ENCODE data around the gene GPC5.

Gene GPC5

GRCh38 chr13:91909617-91910016 lies 511.2 kb downstream of the GPC5 start:
- POLR2A ChIA-PET, result no interaction called here
- CTCF ChIA-PET, result no interaction called here

GRCh38 chr13:91922969-91923592 lies 524.7 kb downstream of the GPC5 start:
- POLR2A ChIA-PET, result no interaction called here

More at GRCh38 chr13:91909617-91910016, 511.2 kb downstream of the GPC5 start:
- no peak overlapping the region for H3K27ac ChIP-seq (ENCODE audit: extremely low read depth, low read depth, low read length)
- no peak overlapping the region for H3K4me3 ChIP-seq (ENCODE audit: low read depth, low read length)
- no peak for TF ChIP-seq ZNF10 (tag by site-specific recombination; IDR thresholded peaks at IDR 0.05)
- TF ChIP-seq ZNF133 (tag by site-specific recombination; IDR thresholded peaks at IDR 0.05), result no peak
- no peak for TF ChIP-seq IKZF3 (tag by site-specific recombination; IDR thresholded peaks at IDR 0.05)
- H3K36me3 ChIP-seq (ENCODE audit: control insufficient read depth in 2 of 2, insufficient read depth in 1 of 2, low read length in 2 of 2), result no peaks in the 10 kb centered on the region
- H3K4me1 ChIP-seq (ENCODE audit: control insufficient read depth, insufficient read depth, low read length), result no peaks in the 10 kb centered on the region
- H3K9me3 ChIP-seq (ENCODE audit: control insufficient read depth, insufficient read depth, low read depth, low read length), result no peaks in the 10 kb centered on the region

More at GRCh38 chr13:91922969-91923592, 524.7 kb downstream of the GPC5 start:
- Histone ChIP-seq H3K4me3 (ENCODE audit: low read depth, low read length) (no peak overlapping the region), H3K4me1 (ENCODE audit: control insufficient read depth, insufficient read depth, low read length) (no peaks in the 10 kb centered on the region), H3K27ac (ENCODE audit: extremely low read depth, low read depth, low read length) (no peak overlapping the region), H3K9me3 (ENCODE audit: control insufficient read depth, insufficient read depth, low read depth, low read length) (no peaks in the 10 kb centered on the region), H3K36me3 (ENCODE audit: control insufficient read depth in 2 of 2, insufficient read depth in 1 of 2, low read length in 2 of 2) (no peaks in the 10 kb centered on the region)
- CTCF ChIA-PET, result interaction anchor here (0.6 kb wide), 1 partner anchor 612 kb away, joined by 3 read pairs; no protein-coding TSS in a partner anchor
- TF ChIP-seq ZNF529 (tag by site-specific recombination; IDR thresholded peaks at IDR 0.05; ENCODE audit: insufficient replicate concordance), result no peak
- TF ChIP-seq ZNF239 (tag by site-specific recombination; IDR thresholded peaks at IDR 0.05), result no peak
- TF ChIP-seq ZNF114 (tag by site-specific recombination; IDR thresholded peaks at IDR 0.05), result no peak
- TF ChIP-seq PATZ1 (tag by site-specific recombination; IDR thresholded peaks at IDR 0.05), result no peak
- TF ChIP-seq PRDM10 (tag by site-specific recombination; IDR thresholded peaks at IDR 0.05), result no peak
- no peak for TF ChIP-seq ZBTB44 (tag by site-specific recombination; IDR thresholded peaks at IDR 0.05)
- no peak for TF ChIP-seq GLI4 (tag by site-specific recombination; IDR thresholded peaks at IDR 0.05)
- no peak for TF ChIP-seq IKZF3 (tag by site-specific recombination; IDR thresholded peaks at IDR 0.05)
- no peak for TF ChIP-seq SETDB1 (IDR thresholded peaks at IDR 0.05; ENCODE audit: insufficient read length, low read length)
- TF ChIP-seq ZNF157 (tag by site-specific recombination; IDR thresholded peaks at IDR 0.05), result no peak
- TF ChIP-seq ZNF138 (tag by site-specific recombination; IDR thresholded peaks at IDR 0.05; ENCODE audit: borderline replicate concordance), result no peak
- TF ChIP-seq ZNF544 (tag by site-specific recombination; IDR thresholded peaks at IDR 0.05), result no peak

Measured in HEK293 (cell line).